GM18507 (cell line): Measurements from ENCODE around the gene CATSPERE.
"Not testable (repeated sequence)": the region's sequence is repeated elsewhere in the genome, so short reads cannot be mapped to it uniquely, and the experiment has no call there.

Experiments
- DNase-seq: peaks from one replicate; pipeline ENCODE4 v3.0.0; 2011; ENCODE audit warnings: low read depth; ENCODE audit not compliant: insufficient read length; ENCODE audit errors: extremely low spot score
- FAIRE-seq: peaks from 2 replicates; lab custom pipeline; 2011; peaks lifted over from hg19 to GRCh38; lab: Jason Lieb, UNC

The CATSPERE gene

DNA sequence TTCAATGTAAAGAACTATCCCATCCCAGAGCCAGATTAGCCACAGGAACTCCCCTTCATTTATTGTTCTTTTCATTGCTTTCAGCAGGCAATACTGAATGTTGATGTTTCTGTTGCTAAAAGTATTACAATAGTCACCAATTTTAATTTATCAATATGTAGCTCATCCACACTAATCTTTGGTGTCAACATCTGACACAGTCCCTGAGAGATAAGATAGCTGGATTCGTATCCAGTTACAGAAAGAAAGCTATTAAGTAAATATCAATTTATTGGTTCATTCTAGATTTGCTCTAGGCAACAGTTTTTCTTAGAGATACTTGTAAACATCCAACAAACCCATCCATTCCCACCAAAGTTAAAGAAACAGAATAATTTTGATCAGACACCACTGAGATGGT, 14.0 kb upstream of the CATSPERE start:
- DNase-seq (no peak), FAIRE-seq (no peak)

DNA sequence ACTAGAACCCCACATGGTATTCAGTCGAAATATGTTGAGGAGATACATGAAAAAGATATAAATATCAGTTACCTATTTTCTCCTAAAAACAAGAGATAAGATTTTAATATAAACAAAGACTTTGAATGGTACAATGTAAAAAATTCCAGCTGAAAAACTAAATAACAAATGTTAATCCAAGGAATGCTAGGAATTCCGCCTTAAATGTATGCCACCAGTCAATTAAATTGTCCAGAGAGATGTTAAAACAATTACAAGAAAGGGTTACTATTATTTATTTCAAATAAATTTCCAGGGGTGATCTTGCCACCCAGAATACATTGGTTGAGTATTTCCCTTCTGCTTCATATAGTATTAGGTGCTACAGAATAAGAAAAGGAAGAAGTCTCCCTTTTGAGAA, 13.5 kb upstream of the CATSPERE start:
- FAIRE-seq (no peak), DNase-seq (no peak)

DNA sequence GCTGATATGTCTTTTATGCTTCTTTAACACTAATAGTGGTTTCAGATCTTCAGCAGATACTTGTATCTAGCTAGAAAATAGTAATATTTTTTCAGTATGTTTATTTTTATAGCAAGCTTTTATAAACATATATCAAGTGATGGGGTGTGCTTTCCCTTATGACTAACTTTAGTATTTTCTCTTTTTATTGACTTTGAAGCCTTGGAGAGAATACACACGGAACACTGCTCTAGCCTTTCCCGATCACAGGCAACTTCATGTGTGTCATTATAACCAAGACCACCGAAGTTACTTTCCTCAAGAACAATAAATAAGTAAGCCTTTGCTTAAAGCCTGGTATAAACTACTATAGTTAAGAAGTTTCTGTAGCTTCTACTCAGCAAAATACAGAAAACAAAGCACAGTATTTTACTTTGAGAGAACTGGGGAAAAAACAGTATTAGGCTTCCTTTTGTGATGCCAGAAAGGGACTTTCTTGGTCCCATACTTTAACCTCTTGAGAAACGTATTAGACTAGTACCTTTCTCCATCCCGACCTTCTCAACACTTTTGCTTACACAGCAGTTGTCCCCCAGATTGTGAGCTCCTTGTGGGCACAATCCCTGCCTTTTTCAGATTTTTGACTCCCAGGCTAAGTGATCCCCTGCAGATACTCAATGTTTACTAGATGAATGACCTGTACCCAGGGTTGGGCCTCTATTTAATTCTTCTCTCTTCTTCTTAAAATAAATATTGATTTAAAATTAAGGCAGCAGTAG, 12.6 kb upstream of the CATSPERE start:
- FAIRE-seq (no peak), DNase-seq (no peak)

DNA sequence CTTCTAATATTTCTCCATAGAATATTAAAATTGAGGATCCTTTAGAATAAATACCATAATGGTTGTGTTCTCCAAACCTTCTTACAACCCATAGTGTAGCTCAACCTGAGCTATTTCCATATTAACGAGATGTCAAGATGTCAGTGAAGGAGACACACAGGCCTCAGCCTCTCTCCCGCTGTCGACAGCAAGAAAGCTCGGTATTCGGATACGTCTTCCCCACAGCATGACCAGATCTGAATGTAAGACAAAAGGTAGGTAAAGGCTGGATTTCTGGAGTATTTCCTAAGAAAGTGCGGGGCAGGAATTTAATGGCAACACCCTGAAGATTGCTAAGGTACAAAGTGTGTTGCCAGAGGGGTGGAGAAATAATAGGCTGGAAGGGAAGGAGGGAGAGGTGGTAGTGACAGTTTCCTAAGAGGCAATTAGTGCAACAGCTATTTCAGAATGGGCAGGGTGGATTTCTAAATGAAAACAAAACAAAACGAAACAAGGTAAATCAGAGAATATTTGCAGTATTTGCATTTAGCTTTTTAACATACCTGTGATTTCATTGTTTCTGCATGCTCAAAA, 11.1 kb upstream of the CATSPERE start:
- DNase-seq = no peak
- FAIRE-seq = peak; percentile 39

DNA sequence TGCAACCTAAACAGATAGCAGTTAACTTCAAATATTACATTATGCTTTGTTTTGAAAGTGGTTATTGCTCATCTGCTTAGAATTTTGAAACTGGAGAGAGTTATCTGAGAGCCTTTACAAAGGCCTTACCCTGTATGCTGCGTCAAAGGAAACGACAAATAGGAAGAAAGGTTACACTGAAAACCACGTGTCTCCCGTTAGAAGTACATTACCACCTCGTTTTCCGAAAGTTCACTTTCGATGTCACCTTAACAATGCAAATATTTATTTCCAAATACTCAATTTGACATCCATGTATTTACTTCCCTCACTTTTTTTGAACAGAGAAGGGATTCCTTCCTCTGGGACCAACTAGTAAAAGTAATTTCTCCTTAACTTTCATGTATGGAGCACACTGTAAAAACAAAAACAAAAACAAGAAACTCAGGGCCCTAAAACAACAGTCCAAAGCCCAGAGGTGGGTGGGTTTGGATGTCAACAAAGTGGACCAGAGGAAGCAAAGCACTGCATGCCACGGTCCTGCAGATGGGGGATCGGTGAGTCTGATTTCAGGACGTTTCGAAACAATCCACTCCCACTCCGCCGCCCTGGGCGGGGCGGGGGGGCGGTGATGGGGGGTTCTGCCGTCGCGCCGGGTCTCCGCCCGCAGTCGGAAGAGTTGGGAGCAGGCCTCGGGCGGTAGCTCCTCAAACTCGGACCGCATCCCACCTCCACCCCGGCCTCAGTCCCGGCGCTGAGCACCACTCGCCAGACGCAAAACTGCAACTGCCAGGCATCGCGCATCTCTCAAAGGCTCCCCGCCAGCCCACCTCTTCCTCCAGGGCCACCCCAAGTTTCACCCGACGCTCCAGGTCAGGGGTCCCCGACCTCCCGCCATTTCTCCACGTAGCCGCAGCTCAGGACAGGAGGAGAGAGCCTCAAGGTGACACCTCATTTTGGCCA, 10.2 kb upstream of the CATSPERE start:
- peak; percentile 77 for FAIRE-seq
- no peak for DNase-seq

DNA sequence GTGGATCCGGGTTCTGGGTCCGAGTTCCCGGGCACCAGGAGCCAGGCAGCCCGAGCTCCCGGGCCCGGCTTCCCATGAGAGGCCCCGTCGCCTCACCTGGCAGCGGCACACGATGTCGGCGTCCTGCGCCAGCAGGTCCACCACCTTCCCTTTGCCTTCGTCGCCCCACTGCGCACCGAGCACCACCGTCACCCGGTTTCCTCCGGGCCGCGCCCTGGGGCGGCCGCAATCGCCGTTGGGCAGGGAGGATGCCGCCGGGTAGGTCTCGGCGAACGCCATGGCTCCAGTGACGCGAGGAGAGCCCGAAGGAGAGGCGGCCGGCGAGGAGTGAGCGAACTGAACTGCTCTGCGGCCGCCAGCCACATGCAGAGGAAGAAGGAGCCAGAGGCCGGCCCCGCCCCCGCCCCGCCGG, 9.5 kb upstream of the CATSPERE start, which contains the start of gene ADSS2:
Gene ADSS2, minus strand, starts transcription at position 371 of the 412 bp plus-strand sequence. Its CDS starts 92 bp downstream, at position 279.
- no peak for FAIRE-seq
- DNase-seq = no peak

DNA sequence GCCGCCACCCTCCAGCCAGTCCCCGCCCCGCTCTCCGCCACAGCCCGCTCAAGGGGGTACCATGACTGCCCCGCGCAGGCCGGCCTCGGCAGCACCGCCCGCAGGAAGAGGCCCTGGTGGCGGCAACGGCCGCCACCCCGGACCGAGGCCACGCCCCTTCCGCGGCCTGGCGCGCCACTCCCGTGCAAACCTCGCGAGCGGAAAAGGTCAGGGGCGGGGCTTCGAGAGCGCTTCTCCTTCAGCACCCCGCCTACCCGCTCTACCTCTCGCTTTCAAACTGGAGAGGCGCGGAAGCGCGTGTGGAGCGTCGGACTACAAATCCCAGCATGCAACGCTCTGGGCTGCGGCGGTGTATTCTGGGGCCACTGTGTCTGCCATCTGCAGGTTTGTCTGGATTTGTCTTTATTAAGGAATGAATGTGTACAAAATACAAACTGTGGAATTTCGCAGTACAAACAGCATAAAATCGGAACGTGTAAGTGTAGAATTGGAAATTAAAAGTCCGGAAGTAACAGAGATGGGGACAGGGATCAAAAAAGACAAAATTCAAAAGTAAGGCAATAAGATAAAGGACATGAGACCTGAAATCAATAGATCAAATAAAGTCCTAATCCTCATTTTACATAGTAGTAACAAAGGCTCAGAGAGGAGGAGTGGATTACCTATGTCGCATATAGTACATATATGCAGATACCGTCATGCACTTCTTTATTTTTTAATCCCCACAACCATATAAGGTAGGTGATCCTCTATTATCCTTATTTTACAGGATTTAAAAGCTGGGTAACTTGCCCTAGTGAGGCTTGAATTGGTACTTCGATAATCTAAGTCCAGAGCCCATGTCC, 8.9 kb upstream of the CATSPERE start:
- FAIRE-seq (peak; percentile 99), DNase-seq (peak; percentile 88)

DNA sequence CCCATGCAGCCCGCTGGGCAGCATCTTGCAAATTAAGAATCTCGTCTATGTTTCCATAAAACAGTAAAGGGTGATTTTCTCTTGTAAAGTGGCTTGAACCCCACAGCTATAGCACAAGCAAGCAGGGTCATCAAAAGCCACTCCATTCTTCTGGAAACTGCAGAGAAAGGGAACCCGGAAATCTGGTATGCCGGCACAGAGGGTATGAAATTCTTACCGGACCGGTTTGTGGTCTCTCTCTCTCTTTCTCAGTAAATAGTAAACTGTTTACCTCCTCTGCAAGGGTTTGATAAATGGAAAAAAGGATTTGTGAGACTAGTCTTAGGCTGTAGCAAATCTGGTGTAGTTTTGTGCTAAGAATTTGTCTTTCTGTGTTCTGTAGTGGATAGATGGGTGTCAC, 6.7 kb upstream of the CATSPERE start:
- DNase-seq = no peak
- FAIRE-seq = no peak

DNA sequence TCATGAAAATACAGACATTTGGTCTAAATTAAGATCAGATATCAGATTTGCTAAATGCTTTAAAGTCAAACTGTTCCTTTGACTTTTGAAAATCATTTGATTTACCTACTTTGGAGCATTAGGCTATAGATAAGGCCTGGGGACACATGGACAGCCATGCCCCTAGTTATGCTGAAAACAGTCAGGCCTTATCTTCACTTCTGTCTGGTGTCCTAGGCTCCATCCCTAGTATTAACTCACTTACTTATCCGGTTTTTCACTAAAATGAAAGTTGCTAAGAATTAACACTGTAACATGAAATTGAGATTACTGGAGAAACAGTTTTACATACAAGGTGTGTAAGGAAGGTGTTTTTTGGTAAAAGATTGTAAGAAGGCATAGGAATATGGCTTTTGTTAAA, 4.5 kb upstream of the CATSPERE start:
- DNase-seq (no peak), FAIRE-seq (no peak)

DNA sequence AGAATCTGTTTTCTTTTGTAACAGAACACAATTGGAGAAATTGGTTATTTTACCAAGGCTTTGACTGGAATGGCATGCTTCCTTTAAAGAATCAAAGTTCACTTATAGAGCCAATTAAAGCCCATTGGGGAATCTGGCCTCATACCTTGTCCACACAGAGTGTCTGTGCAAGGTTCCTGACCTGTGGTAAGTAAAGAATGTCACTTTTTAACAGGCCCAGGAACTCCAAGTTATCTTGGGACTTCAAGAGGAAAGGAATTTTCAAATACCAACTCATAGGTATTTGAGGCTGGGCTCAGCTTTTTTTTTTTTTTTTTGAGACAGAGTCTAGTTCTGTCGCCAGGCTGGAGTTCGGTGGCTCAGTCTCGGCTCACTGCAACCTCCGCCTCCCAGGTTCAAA, 2.3 kb upstream of the CATSPERE start:
- DNase-seq (no peak), FAIRE-seq (no peak)

DNA sequence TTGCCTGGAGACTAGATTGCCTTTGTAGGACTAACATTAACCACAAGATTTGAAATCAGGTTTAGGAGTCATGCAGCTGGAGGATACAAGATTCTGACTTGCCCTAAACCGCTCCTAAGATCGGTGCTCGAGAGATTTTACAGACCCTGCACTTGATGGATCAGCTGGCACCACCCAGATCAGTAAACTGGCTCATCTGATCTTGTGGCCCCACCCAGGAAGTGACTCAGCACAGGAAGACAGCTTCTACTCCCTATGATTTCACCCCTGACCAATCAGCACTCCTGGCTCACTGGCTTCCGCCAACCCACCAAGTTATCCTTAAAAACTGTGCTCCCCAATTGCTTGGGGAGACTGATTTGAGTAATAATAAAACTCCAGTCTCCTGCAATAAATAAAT, 876 bp upstream of the CATSPERE start:
- DNase-seq (no peak), FAIRE-seq (no peak)

DNA sequence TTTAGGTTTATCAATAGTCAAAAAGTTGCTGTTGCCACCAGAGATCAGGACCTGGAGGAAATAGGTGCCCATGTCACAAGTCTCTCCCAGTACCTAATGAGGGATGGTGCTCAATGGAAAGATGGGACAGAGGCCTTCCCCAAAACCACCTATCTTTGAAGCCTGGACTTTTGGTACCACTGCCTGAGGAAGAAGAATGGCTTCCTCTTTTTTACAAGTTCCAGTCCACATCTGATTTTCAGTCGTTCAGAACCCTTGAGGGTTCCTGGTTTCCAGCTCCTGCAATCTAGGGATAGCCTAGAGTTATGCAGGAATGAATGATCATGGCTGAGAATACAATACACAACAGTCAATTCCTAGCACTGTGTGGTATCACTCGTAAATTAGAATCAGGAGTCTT, 5.7 kb downstream of the CATSPERE start:
- DNase-seq (no peak), FAIRE-seq (no peak)

DNA sequence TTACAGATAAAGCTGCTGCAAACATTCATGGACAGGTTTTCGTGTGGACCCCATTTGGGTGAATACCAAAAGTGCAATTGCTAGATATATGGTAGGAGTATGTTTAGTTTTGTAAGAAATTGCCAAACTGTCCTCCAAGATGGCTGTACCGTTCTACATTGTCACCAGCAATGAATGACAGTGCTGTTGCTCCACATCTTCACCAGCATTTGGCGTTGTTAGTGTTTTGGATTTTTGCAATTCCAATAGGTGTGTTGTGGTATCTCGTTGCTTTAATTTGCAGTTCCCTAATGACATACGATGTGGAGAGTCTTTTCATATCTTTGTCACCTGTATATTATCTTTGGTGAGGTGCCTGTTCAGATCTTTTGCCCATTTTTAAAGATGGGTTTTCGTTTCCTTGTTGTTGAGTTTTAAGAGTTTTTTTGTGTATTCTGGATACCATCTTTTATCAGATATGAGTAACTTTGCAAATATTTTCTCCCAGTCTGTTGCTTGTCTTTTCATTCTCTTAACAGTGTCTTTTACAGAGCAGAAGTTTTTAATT, 12.1 kb downstream of the CATSPERE start:
- DNase-seq (no peak), FAIRE-seq (no peak)

DNA sequence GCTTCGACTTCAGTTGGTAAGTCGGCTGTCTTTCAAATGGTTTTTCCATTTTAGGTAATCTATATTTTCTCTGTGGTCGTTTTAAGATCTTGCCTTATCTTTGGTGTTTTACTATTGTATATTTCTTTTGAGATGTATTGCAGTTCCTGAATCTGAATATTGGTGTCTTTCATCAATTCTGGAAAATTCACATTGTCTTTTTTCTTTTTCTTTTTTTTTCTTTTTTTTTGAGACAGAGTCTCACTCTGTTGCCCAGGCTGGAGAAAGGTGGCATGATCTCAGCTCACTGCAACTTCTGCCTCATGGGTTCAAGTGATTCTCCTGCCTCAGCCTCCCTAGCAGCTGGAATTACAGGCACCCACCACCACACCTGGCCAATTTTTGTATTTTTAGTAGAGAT, 23.9 kb downstream of the CATSPERE start:
- not testable (repeated sequence) for FAIRE-seq, DNase-seq

DNA sequence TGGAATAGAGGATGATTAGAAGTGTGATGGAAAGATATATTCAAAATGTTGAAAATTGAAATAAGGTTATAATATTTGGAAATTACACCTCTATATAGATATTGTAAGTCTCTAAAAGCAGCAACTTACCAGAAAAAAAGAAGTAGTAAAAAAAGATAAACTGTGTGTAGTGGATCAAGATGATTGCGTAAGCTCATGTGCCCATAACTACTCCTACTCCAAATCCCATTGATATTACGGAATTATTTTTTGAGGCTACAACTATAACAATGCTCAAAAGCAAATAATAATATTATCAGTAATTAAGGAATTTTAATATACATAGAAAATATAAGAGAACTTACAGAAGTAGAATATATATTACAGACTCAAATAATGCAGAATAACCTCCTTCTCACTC, 33.6 kb downstream of the CATSPERE start:
- no peak for FAIRE-seq
- no peak for DNase-seq

DNA sequence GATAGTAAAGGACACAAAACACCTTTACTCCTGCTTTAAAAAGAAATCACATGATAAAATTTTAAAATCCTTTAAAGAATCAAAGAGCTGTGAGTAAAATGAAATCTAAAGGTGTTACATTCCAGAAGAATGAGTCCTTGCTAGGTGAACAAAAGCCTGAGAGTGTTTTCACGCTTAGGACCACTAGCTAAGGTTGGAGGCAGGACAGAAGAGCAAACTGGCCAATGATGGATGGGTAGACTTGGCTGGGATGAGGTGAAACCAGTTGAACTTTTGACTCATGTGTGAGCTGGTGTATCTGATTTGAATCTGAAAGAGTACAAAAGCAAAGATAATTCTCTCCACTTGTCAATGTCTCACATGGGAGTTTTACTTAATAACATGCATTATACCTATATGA, 35.1 kb downstream of the CATSPERE start:
- DNase-seq (no peak), FAIRE-seq (no peak)

DNA sequence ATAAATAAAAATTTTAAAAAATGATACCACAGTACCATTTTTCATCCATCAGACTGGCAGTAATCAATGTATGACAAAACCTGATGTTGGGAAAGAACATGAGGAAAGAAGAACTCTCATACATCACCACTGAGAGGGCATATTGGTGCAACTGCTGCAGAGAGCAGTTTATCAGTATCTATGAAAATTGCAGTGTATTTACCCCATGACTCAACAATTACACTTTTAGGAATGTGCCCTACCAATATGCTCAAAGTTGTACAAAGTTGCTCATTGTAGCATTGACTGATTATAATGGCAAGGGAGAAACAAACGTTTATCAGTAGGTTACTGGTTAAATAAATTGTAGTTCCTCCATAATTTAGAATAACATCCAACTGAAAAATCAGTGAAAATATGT, 36.7 kb downstream of the CATSPERE start:
- FAIRE-seq (no peak), DNase-seq (no peak)

DNA sequence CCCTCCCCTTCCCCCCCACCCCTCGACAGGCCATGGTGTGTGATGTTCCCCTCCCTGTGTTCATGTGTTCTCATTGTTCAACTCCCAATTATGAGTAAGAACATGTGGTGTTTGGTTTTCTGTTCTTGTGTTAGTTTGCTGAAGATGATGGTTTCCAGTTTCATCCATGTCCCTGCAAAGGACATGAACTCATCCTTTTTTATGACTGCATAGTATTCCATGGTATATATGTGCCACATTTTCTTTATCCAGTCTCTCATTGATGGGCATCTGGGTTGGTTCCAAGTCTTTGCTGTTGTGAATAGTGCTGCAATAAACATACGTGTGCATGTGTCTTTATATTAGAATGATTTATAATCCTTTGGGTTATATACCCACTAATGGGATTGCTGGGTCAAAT, 38.4 kb downstream of the CATSPERE start:
- not testable (repeated sequence) for FAIRE-seq, DNase-seq

DNA sequence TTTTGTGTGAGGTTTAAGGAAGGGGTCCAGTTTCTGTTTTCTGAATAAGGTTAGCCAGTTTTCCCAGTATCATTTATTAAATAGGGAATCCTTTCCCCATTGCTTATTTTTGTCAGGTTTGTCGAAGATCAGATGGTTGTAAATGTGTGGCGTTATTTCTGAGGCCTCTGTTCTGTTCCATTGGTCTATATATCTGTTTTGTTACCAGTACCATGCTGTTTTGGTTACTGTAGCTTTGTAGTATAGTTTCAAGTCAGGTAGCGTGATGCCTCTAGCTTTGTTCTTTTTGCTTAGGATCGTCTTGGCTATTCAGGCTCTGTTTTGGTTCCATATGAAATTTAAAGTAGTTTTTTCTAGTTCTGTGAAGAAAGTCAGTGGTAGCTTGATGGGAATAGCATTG, 39.4 kb downstream of the CATSPERE start:
- DNase-seq, FAIRE-seq: not testable (repeated sequence)
